ENCODE data around the gene CRY1.

GRCh38 chr12:106994579-106995220 lies 98.6 kb downstream of the CRY1 start:
- TF ChIP-seq CTCF (conservative IDR thresholded peaks at IDR 0.05; ENCODE audit: low read depth, low read length) (no peak), MAFK (IDR thresholded peaks at IDR 0.05; ENCODE audit: low read depth, low read length) (no peak), POLR2A (IDR thresholded peaks at IDR 0.05; ENCODE audit: low read depth, low read length) (no peak)

Data from IMR-90 (cell line).